Measurements from ENCODE around the gene DDA1.

DDA1 gene

GRCh38 chr19:17330262-17331044, 21.1 kb downstream of the DDA1 start:
- no peak for DNase-seq

DNA sequence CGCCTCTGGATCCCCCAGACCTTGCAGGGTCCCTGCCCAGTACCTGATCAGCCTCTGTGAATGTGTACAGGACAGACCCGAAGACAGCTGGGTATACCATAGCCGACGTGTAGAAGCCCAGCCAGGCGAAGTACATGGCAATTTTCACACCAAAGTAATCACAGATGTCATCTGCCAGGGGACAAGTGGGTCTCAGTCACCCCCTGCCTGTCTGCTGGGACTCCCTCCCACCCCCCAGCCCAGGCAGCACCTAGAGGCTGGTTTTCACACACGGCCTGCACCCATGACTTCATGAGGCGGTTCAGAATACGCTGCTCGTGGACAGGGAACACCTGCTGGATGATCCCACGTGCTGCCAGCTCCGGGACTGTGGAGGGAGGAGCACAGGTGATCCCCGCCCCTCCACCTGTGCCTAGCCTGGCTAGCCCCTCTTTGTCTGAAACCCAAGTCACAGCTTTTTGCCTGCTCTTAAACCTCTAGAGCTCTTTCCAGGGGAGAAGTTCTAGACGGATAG, 21.7 kb downstream of the DDA1 start:
- DNase-seq = no peak

GRCh38 chr19:17332360-17332676, 23.0 kb downstream of the DDA1 start:
- no peak for DNase-seq

DNA sequence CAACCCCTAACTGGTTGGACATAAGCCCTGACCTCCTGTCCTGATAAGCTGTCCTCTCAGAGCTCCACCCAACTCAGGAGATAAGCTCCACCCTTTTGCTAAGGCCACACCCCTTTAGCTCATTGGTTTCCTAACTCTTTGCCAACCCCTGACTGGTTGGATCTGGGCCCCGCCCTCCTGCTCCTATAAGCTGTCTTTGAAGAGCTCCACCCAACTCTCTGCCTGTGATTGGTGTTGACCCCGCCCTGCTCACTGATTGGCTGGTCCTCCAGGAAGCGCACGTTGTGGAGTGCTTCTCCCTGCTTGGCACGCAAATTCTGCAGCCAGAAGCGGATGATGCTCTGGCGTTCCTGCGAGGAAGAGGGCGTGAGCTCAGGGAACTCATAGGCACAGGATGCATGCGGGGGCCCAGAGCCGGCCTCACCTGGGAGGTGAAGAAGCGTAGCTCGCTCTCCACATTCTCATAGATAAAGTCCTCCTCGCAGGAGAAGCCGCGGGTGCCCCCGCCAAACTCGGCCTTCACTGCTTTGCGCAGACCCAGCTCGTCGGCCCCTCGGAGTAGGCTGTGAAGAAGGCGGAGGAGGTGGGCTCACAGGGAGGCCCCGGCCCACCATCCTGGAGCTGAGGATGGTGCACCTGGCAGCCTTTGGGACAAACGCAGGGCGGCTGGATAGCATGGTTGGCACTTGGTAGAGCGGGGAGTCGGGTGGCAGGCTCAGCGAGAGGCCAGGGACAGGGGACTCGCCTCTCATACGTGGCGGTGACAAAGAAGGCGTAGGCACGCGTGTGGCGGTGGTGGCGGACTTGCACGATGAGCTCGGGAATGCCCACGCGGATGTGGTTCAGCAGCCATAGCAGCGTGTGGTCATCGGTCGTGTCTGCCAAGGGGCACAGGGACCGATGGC, 23.6 kb downstream of the DDA1 start:
- peak; percentile 74 for DNase-seq

DNA sequence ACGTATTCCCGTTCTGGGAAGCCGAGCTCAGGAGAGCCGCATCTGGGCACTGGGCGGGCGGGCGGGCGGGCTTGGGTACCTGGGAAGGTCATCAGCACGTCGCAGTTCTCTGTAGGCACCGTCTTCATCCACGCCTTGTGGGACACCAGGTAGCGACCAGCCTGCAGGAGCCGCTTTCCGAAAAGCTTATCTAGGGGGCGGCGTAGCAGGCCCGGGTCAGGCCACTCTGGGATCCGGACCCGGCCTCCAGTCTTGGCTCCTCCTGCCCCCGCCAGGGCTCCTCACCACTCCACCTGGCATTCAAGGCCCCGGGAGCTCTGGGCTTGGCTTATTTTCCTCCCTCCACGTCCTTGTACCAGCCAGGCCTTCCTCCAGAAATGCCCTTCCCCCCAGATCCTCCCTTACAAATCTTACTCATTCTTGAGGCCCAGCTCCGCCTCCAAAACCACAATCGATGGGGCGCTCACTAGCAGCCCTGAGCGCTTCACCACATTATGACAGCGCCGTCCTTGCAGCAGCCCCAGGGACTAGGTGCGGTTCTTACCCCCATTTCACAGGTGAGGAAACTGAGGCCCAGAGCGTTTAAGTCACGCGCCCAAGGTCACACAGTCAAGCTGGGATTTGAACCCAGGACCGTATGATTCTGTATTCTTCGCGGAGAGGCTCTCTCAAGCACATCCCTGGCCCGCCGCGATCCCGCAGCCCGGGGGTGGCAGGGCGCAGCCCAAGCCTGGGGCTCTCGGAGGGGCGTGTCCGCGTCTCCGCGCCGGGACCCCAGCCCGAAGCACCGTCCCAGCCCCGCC, 24.4 kb downstream of the DDA1 start:
- peak; percentile 82 for DNase-seq

- DNase-seq = peak; percentile 98
These were observed 25.3 kb downstream of the DDA1 start, which contains the start of gene ANO8 for GRCh38 chr19:17334414-17335409. TSS of gene ANO8 (minus strand) at chr19:17334855. CDS start at chr19:17334670, 185 bp downstream.

DNA sequence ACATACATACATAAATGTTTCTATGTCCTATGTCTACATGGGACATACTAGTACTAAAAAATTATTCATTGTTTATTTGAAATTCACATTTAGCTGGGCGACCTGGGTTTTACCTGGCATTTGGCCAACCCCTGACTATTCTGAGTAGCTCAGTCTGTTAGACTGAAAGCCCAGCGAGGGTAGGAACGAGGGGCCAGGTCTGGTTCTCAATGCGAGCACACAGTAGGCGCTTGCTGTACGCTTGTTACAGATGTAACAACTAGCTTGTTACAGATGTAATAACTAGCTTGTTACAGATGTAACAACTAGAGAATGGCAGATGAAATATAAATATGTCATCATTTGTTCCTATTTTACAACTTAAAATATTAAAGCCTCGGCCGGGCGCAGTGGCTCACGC, 26.2 kb downstream of the DDA1 start:
- no peak for DNase-seq

- peak; percentile 97 for DNase-seq
These were observed 27.7 kb downstream of the DDA1 start, which contains the start of gene GTPBP3 for GRCh38 chr19:17336872-17337674. TSS of gene GTPBP3 (plus strand) at chr19:17337553. CDS start at chr19:17337612, 59 bp downstream.

DNA sequence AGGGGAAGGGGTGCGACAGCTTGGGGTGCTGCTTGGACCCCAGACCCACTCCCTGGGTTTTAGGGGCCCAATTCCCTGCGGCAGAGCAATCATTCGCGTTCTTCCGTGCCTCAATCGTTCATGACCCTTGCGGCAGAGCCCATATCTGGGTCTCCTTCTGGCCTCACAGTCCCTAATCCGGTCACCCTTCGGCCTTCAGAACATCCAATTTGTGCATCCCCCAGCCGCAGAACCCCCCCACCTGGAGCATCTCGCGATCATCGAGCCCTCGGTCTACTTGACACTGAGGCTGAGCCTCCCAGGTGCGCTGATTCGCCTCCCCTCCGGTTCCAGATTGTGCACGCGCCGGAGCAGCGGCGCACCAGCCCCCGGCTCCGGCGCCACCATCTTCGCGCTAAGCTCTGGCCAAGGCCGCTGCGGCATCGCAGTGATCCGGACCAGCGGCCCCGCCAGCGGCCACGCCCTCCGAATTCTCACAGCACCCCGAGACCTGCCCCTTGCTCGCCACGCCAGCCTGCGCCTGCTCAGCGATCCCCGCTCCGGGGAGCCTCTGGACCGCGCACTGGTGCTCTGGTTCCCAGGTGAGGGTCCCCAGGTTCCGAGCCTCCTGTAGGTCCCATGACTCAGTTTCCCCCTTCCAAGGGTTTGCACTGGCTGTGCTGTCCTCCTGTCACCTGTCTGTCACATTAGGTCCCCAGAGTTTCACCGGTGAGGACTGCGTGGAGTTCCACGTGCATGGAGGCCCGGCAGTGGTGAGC, 28.5 kb downstream of the DDA1 start:
- DNase-seq = peak; percentile 63

DNA sequence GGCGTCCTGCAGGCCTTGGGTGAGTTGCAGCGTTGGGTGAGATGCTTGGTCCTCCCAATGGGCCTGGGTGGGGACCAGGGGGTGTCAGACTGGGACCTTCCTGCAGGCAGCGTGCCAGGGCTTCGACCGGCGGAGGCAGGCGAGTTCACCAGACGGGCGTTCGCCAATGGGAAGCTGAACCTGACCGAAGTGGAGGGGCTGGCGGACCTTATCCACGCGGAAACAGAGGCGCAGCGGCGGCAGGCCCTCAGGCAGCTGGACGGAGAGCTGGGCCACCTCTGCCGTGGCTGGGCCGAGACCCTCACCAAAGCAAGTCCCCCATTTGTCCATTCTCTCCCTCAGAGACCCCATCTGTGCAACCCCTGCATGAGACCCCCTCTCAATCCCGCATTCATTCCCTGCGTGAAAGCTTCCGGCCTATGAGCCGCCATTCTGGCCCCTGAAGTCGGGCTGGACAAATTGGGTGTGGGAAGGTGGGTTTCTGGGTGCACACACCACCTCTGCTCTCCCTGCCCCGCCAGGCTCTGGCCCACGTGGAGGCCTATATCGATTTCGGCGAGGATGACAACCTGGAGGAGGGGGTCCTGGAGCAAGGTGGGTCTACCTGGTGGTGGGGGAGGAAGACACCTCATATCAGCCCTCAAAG, 29.2 kb downstream of the DDA1 start:
- no peak for DNase-seq

DNA sequence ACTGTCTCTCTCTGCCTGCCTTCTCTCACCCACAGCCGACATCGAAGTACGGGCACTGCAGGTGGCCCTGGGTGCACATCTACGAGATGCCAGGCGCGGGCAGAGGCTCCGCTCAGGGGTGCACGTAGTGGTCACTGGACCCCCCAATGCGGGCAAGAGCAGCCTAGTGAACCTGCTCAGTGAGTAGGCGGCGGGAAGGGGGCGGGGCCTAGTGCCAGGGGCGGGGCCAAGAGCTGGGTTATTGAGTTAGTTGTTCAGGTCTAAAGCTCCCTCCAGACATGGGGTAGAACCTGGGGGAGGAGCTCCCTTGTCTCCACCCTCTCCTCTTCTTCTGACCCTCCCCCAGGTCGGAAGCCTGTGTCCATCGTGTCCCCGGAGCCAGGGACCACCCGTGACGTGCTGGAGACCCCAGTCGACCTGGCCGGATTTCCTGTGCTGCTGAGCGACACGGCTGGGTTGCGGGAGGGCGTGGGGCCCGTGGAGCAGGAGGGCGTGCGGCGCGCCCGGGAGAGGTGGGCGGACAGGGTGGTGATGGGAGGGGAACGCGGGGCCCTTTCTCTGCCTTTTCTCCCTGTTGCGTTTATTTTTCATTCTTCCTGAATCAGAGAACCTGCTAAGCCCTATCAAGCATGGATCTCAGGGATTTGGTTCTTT, 29.9 kb downstream of the DDA1 start:
- DNase-seq = peak; percentile 78

GRCh38 chr19:17340302-17340870, 31.0 kb downstream of the DDA1 start:
- no peak for DNase-seq

GRCh38 chr19:17340871-17341357, 31.6 kb downstream of the DDA1 start:
- no peak for DNase-seq

- DNase-seq = no peak
These were observed 32.0 kb downstream of the DDA1 start for GRCh38 chr19:17341386-17341785.

DNA sequence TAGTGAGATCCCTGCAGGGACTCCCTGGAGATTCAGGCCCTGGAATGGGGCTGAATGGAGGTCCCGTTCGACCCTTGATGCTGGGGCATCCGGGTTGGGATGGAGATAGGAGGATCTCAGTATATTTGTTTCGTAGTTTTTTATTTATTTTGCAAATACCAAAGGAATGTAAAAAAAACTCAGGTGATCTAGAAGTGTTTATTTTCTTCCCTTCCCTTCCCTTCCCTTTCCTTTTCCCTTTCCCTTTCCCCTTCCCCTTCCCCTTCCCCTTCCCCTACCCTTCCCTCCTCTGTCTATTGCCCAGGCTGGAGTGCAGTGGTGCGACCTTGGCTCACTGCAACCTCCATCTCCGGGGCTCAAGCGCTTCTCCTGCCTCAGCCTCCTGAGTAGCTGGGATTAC, 32.5 kb downstream of the DDA1 start:
- no peak for DNase-seq

- peak; percentile 92 for DNase-seq
These were observed 36.8 kb downstream of the DDA1 start for GRCh38 chr19:17346109-17346671.

- no peak for DNase-seq
These were observed 38.0 kb downstream of the DDA1 start for GRCh38 chr19:17347361-17347760.

DNA sequence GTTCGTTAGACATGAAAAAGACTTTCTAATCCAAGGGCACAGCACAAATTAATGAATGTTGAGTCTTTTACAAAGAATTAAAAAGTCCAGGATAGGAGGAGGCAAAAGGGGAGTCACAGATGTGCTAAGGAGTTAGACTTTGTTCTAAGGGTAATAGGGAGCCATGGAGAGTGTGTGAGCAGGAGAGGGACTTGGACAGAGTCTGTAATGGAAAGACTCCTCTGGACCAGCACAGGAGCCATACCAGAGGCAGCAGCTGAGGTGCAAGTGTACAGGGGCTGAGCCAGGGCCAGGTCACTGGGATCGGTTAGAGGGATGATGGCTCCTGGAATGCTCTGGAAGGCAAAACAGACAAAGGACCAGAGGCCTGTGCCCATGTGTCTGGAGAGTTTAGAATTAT, 38.5 kb downstream of the DDA1 start:
- DNase-seq = no peak
